HG03159 (cell line): Measurements from ENCODE around the gene CBLL1.

Experiments
- ATAC-seq: cut with Tn5 transposase; IDR thresholded peaks from one replicate; pipeline ENCODE4 v1.9.1; 2021; ENCODE audit warnings: mild to moderate bottlenecking, moderate library complexity; ENCODE audit not compliant: unreplicated experiment

CBLL1 gene

DNA sequence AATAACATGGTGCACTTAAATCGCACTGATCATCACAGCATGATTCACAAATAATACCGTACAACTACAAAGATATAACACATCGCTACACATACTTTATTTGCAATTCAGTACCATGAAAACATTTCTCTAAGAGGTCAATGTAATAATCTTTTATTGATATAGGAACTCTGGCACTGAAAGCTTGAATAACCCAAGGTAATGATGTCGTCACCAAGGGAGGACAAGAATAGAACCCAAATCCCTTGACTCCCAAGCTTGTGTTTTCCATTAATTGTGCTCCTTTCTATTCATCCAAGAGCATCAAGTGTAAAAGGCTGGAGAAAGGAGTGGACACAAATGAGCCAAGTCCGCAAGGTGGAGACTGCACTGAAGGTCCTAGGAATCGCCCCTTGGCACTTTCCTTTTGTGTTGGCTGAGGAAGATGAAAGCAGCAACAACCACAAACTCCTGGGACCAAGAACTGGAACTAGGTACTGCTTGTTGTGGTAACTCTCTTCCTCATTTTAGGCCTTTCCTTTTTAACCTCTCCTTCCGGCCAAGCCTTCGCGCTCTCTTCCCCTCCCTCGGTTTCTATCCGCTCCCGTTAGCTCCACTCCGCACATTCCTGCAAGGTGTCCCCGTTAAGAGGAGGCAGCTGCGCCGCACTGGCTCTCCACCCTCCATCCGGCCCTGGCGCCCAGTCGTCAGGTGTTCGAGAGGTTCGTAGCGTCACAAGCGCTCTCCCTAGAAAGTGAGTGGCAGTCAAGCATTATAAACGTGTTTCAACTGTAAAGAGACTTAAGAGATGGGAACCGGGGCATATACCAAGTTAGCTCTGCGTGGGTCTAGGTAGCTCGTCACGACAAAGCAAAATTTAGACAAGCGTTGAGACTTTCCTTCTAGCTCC is 1.0 kb upstream of the CBLL1 start:
- peak; percentile 44 for ATAC-seq

DNA sequence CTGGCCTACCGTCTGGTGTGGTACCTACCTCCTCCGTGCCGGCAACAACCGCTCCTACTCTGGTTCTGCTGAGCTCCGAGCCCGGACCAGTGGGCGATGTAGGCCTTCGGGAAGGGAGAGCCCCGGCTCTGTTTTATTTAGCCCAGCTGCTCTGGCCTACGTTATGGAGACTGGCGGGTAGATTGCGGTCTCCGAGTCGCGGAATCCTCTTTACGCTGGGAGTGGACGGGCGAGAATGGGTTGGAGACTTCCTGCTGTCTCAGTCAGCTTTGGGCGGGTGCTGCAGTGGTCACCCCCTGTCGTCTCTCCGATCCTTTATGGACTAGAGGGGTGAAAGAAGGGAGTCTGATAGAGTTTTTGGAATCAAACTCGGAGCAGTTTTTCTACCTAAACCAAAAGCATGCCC is 406 bp downstream of the CBLL1 start:
- peak; percentile 38 for ATAC-seq

DNA sequence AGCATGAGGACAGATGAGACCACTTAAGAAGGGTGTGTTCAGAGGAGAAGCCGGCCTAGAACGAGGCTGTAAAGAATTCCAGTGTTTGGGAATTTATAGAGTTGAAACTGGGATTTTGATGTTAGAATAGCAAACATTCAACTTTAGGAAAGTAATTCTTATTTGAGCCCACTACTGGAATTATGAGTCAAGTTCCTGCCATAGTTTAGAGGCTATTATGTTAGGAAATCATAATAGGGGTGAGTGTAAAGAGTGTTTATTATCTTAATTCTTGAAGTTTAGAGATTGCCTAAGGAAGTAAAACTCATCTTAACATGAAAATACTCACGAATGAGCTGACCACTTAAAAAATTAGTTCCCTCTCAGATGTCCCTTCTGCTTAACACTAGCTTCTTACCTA is 2.1 kb downstream of the CBLL1 start:
- no peak for ATAC-seq

DNA sequence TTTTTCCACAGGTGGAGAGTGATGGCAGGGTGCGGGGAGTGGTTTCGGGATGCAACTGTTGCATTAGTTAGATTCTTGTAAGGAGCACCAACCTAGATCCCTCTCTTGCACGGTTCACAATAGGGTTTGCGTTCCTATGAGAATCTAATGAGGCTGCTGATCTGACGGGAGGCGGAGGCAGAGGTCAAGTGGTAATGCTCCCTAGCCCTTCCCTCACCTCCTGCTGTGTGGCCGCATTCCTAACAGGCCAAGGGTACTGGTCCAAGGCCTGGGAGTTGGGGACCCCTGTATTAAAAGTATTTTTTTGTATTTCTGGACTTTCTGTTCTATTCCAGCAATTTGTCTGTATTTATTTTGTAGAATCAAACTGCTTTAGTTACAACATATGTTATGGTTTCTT is 7.2 kb downstream of the CBLL1 start:
- no peak for ATAC-seq

DNA sequence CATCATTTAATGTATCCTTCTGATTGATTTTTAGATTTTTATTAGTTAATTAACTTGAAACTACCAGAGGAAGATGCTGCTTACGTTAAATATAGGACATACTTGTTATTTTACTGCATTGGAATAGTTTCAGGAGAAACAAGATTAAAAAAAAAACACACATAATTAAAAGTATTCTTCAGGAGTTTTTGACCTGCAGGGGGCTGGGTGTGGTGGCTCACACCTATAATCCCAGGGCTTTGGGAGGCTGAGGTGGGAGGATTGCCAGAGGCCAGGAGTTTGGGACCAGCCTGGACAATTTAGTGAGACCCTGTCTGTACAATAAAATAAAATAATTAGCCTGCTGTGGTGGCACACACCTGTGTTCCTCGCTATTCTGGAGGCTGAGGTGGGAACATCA is 10.7 kb downstream of the CBLL1 start:
- no peak for ATAC-seq

DNA sequence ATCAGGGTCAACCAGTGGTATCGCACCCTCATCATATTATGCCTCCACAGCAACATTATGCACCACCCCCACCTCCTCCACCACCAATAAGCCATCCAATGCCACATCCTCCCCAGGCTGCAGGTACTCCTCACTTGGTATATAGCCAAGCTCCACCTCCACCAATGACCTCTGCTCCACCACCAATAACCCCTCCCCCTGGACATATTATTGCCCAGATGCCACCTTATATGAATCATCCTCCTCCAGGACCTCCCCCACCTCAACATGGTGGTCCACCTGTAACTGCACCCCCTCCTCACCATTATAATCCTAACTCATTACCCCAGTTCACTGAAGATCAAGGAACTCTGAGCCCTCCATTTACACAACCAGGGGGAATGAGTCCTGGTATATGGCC is 14.7 kb downstream of the CBLL1 start:
- ATAC-seq: no peak

DNA sequence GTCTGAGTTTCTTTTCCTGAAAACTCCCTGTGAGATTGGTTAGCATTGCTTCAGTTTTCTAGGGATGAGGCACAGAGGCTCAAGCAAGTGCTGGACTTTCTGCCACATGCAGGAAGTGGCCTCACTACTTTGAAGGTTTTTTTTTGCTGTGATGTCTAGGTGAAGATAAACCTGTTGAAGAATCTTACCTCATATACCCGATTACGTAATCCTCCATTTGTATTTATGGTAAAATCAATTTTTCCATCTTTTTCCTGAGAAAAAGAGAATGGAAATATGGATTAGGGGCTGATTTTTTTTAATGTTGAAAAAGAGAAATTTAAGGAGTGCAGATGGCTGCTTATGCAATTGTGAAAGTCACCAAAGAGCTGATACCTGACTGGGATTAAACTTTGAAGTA is 23.4 kb downstream of the CBLL1 start:
- no peak for ATAC-seq

DNA sequence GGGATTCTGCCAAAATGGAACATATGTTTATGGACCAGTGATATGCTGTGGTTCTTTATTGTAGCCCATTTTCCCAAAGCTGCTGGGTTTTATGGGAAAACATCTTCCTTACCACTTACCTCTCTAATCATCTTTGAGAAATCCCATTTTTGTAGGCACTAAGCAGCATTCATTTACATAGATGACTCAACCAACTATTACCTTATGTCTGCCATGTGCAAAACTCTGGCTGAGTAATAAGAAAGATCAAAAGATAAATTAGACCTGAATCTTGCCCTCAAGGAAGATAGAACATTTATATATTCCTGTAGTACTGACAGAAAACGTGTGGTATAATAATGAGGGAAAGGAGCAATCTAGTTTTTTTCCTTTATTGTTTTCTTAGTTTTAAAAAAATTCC is 24.3 kb downstream of the CBLL1 start:
- no peak for ATAC-seq

DNA sequence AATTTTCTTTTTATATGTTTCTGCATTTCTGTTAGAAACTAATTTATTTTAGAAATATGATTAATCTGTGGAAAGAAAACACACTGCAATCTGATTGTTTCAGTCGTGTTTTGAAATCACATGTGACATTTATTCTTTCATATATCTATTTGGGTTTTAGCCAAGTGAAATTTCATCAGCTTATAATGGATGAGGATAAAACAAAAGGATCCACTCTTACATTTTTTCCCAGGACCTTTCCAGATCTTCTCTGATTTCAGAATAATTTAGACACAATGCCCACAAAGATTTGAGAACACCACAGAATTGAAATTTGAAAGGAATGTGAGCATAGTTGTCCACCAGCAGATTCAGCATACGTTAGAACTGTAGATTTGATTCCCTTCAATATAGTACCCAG is 29.1 kb downstream of the CBLL1 start:
- ATAC-seq: no peak

DNA sequence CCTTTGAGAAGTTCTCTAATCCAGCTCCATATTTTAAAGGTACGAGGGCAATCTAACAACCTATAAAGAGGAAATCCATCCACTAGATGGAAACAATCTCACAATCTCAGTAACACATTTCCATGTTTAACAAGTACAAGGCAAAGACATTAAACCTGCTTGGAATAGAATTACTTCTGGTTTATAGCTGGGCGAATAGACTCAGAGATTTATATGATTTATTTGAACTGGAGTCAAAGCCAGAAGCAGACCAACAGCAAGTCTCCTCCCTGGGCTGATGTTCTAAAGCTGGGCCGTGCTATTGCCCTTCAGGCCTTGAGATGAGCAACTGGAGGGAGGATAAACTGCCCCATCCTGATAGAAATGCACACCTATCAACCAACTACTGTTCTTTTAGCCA is 33.8 kb downstream of the CBLL1 start:
- ATAC-seq: no peak

DNA sequence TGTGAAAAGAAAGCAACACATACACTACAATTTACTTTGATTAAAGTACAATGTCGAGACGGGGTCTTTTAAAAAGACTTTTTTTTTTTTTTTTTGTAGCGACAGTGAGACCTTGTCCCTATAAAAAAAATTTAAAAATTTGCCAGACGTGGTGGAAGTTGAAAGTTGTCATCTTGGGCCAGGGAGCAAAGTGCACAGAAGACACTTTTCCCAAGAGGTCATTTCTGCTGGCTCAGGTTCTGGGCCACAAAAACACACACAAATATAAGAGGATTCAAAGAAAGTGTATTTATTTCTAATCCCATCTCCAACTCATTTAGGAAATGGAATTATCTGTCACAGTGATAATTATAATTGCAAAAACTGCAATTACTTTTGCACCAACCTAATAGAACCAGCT is 34.3 kb downstream of the CBLL1 start:
- no peak for ATAC-seq

DNA sequence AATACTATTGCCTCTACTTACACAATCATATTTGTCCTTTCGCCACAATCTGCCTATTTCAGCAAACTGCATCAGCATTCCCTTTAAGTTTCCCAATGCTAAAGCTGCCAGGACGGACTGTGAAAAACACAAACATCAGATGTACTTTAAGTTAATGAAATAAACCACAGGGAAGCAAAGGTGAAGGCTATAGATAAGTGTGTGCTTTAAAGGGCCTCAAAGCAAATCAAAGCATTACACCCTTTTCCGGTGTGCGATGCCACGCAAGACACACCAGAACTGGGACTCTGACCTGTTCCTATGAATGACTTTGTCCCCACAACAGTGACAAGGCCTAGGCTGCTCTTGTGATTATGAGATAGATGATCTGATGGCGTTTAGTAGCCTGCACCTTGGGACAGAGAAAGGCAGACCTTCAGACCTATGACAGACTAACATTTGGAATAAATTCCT is 35.7 kb downstream of the CBLL1 start:
- ATAC-seq: no peak

DNA sequence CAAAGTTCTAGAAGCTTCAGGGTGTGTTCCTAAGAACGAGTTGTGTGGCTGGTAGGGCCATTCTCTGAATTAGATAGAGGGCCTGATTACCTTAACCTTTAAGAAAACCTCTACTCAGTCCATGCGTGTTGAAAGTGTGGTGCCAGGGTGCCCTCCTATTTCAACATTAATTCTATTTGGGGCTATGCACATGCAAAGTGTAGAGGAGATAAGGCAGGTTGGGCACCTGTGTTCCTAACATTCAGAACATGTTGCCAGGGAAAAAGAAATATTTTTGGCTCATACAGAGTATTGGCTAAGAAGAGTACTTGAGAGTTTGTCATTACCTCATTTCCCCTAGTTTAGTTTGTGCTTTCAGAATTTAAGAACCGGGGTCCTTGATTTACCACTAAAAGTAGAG is 38.4 kb downstream of the CBLL1 start:
- ATAC-seq: no peak

DNA sequence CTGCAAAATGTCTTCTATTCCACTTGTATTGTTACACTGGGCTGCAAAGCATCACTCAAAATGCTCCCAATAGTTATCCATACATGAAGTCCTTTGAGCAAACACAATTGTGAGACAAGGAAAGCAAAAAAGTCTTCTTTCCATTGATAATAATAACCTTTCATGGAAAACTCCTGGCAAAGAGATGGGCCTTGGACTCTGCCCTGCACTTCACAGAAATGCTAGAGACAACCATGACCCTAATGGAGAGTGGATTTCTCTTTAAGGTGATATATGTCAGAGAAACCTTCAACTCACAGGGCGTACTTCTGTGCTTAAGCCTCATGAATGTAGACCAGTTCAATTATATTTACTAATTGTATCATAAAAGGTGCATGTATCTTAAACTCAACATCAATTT is 39.7 kb downstream of the CBLL1 start:
- ATAC-seq: no peak

DNA sequence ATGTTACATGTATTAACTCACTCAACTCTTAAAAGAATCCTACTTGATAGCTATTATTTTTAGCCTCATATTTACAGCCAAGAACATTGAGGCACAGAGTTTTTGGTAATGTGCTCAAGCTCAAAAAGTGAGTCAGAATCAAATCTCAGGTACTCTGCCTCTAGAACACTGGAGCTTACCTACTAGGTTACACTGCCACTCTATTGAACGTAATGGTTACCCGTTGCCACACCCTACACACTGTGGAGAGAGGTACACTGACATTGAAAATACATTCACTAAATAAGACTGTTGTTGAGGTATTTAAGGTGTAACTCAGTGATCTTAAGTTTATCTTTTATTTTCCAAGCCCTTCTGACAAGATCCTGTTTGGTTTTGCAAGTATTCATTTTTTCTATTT is 41.2 kb downstream of the CBLL1 start:
- ATAC-seq: no peak

DNA sequence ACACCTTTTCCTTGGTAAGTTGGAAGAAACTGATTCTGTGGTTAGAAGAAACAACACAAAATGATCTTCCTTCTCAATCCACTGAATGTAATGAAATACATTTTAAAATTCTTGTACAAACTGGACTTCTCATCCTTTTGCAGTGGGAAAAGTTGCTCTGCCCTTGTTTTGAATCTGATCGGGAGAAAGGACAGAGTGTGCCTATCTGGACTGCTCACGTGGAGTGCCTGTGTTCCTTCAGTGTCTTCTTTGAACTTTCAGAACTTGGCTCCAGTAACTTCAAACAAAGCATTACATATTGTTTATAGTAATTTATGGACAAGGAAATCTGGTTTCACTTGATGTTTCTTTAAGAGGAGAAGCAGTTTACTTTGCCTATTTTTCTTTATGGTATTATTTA is 42.0 kb downstream of the CBLL1 start:
- ATAC-seq: no peak

DNA sequence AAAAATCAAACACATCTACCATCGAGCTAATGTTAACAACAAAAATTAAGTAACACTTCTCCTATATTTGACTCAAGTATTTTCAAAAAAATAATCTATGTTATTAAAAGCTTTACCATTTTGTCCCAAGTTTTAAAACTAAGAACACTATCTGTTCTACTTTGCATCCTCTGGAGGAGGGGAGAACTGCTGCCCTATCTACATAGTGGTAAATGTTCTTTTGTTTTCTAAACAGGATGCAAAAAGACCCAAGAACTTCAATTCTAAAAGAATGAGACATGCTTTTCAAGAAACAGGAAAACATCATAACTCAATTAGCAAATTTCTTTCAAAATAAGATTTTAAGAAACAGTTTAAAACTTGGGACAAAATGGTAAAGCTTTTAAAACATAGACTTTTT is 44.3 kb downstream of the CBLL1 start:
- ATAC-seq: no peak

DNA sequence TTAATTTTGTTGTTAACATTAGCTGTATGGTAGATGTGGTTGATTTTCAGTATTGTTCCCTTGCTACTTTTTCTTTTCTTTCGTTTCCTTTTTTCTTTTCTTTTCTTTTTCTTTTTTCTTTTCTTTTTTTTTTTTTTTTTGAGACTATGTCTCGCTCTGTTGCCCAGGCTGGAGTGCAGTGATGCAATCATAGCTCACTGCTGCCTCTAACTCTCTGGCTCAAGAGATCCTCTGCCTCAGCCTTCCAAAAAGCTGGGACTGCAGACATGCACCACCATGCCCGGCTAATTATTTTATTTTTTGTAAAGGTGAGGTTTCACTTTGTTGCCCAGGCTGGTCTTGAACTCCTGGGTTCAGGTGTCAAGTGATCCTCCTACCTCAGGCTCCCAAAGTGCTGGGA is 44.7 kb downstream of the CBLL1 start:
- no peak for ATAC-seq

DNA sequence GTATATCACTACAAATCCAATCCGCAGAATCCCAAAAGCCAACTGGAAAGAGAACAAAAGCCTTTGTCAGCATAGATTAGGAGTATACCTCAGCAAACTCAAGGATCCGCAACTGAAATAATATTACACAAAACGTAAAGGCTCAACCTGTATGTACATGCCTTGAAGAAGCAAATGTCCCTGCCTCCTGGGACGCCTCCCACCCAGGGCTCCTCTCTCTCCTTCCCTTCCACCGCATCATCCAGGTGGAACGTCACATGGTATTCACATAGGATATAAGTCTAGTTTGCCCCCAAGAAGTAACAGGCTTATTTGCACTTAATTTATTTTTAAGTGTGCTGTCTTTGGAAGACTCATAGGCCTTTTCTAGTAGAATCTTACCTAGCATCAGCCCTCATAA is 45.7 kb downstream of the CBLL1 start:
- ATAC-seq: no peak

DNA sequence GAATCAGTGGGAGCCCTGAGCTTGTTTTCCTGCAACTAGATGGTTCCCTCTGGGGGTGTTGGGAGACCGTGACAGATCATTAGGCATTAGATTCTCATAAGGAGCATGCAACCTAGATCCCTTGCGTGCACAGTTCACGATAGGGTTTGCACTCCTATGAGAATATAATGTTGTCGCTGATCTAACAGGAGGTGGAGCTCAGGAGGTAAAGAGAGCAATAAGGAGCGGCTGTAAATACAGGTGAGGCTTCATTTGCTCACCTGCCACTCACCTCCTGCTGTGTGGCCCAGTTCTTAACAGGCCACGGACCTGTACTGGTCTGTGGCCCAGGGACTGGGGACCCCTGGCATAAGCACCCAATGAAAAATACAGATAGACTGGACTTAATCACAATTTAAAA is 48.4 kb downstream of the CBLL1 start:
- ATAC-seq: no peak

DNA sequence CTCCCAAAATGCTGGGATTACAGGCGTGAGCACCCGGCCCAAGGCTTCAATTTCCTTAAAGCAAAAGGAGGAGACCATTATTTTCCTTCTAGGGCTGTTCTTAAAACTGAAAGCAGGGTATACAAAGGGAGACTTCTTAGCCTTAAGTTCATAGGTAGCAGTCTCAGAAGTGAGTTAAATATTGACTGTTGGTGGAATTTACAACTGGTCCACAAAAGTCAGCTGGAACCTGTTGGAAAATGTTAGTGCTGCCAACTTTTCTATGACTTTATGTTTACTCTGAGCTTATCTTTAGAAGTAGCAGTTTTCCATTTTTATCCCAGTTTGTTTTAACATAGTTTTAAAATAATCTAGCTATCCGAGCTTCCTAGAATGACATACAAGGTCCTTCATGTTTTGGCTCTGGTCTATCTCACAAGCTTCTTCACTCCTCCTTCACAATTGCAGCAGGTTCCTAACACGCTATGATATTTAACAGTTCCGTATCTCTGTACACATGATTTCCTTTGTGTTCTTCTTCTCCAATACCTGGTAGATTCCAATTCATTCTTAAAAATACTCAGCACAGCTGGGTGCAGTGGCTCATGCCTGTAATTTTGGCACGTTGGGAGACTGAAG is 55.8 kb downstream of the CBLL1 start:
- ATAC-seq: no peak

DNA sequence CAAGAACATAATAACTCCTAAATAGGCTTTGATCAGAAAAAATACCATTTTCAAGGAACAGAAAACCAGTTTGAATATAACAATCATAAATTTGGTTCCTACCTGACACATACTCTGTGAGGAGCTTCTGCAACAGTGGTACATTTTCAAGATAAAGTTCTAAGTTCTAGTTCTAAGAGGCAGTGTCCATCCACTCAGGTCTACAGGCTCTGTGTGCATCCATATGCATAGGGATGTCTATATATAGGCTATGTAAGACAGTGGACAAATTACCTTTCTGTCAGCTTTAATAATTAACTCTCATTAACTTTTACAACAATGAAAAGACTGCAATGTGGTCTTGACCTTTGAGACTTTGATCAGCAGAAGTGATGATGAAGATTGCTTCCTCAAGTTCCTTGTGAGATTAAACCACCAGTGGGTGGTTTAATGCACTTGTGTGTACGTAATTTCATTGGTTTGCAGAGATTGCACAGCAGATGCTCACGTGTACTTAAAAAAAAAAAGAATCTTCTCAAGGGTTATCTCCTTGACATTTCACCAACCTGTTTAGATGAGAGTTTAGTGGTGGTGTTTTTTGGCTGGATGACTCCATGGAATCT is 59.2 kb downstream of the CBLL1 start, which contains the start of gene SLC26A3:
SLC26A3 (minus strand) TSS at position 215 of the 602 bp plus-strand sequence. CDS start 8,714 bp downstream, outside the sequence.
- no peak for ATAC-seq
